ENCODE measurements around the gene PGR. TPM values are rescaled to one million over a fixed set of nuclear protein-coding genes. Genes with fewer than 3 reads are reported as not detected.
"Not testable (repeated sequence)": the region's sequence is repeated elsewhere in the genome, so short reads cannot be mapped to it uniquely, and the experiment has no call there.

Gene PGR
- total RNA-seq, 2 experiments from 2014 or later = not detected

DNA sequence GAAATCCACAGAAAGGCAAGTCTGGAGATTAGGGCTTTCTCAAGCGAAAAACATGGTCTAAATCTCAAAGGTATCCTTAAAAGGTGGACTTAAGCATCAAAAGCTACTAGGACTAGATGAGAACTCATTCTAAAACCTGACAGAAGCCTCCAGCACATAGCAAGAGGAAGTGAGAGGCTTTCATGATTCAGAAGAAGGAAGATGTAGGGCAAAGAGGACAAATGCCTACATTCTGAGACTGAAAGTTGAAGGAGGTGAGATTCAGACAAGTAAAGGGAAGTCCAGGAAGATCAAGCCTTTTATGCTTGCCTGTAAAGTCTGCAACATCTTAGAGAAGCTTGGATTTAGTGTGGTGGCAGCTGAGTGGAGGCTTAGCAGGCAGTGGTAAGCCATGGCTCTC is 98.9 kb downstream of the PGR start:
- ChIA-PET POLR2A (no interaction called here), CTCF (no interaction called here)
- peaks cover 3% of the 10 kb centered on the region for H3K9me3 Mint-ChIP-seq (ENCODE audit: low read depth)
- ATAC-seq (no peak), DNase-seq (no peak)
- intact Hi-C loops (cut with DNase I, micrococcal nuclease) = no loop called here
- no peak overlapping the region for H3K4me3 Mint-ChIP-seq
- no peaks in the 10 kb centered on the region for H3K36me3 Mint-ChIP-seq (ENCODE audit: low read depth)
- no peak overlapping the region for H3K27ac Mint-ChIP-seq
- no peaks in the 10 kb centered on the region for H3K27me3 Mint-ChIP-seq
- H3K4me1 Mint-ChIP-seq = no peaks in the 10 kb centered on the region

DNA sequence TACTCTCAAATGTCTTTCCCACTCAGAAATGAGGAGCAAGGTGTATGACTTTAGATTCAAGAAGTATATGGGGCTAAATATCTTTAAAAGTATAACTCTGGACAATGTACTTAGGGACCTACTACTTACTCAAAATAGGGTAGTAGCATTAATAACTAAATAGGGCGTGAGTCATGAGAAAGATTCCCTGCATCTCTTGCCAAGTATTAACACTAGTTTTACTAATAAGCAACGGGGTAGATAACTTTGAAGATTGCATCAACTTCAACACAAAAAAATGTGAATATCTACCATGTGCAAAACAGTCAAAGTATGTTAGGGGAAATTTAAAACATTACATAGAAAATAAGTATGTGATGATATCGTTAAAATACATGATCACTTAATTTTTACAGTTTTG is 99.6 kb downstream of the PGR start:
- no peaks in the 10 kb centered on the region for H3K36me3 Mint-ChIP-seq (ENCODE audit: low read depth)
- no peak overlapping the region for H3K27ac Mint-ChIP-seq
- ChIA-PET CTCF (no interaction called here), POLR2A (no interaction called here)
- DNase-seq (no peak), ATAC-seq (no peak)
- H3K4me1 Mint-ChIP-seq = no peaks in the 10 kb centered on the region
- intact Hi-C loops (cut with DNase I, micrococcal nuclease) = no loop called here
- no peaks in the 10 kb centered on the region for H3K27me3 Mint-ChIP-seq
- peaks cover 3% of the 10 kb centered on the region for H3K9me3 Mint-ChIP-seq (ENCODE audit: low read depth)
- no peak overlapping the region for H3K4me3 Mint-ChIP-seq

DNA sequence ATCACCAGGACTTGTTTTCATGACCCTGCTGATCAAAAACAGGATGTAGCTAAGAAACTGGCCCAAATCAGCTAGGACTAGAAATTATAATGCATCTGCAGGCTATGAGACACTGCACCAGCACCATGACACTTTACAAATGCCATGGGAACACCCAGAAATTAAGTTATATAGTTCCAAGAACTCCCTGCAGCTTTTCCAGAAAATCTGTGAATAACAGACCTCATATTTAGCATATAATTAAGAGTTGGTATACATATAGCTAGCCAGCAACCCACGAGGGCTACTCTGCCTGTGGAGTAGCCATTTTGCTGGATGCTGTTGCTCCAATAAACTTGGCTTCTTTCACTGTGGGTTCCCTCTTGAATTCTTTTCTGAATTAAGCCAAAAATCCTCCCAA is 101.0 kb downstream of the PGR start:
- intact Hi-C loops (cut with DNase I, micrococcal nuclease) = no loop called here
- POLR2A ChIA-PET = no interaction called here

DNA sequence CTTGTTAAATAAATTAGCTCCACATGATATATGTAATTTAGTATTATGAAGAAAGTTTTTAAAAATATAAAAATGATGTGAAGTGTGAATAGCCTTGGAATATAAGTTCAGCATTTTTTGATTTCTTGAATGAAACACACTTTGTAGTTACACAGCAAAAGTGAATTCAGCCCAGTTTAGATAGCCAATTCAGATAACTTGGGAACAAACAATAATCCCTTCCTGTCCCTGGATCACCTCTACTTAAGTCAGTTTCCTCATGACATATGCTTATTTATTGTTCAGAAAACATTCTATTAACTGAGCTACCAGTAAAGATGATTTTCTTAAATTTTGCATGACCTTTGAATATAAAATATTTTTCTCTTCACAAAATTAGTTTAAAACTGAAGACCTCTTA is 107.4 kb downstream of the PGR start:
- intact Hi-C loops (cut with DNase I, micrococcal nuclease) = no loop called here
- POLR2A ChIA-PET = no interaction called here
- no peaks in the 10 kb centered on the region for H3K27me3 Mint-ChIP-seq
- H3K9me3 Mint-ChIP-seq (ENCODE audit: low read depth) = no peaks in the 10 kb centered on the region
- ATAC-seq (no peak), DNase-seq (no peak)
- H3K27ac Mint-ChIP-seq = no peak overlapping the region
- H3K4me3 Mint-ChIP-seq = no peak overlapping the region
- no peaks in the 10 kb centered on the region for H3K4me1 Mint-ChIP-seq
- CTCF ChIA-PET = no interaction called here
- no peaks in the 10 kb centered on the region for H3K36me3 Mint-ChIP-seq (ENCODE audit: low read depth)

More for the DNA sequence above, 101.0 kb downstream of the PGR start:
- no peaks in the 10 kb centered on the region for H3K36me3 Mint-ChIP-seq (ENCODE audit: low read depth)
- peaks cover 3% of the 10 kb centered on the region for H3K9me3 Mint-ChIP-seq (ENCODE audit: low read depth)
- CTCF ChIA-PET = no interaction called here
- no peaks in the 10 kb centered on the region for H3K4me1 Mint-ChIP-seq
- no peak for ATAC-seq
- no peaks in the 10 kb centered on the region for H3K27me3 Mint-ChIP-seq
- no peak overlapping the region for H3K4me3 Mint-ChIP-seq
- H3K27ac Mint-ChIP-seq = no peak overlapping the region
- DNase-seq = no peak

DNA sequence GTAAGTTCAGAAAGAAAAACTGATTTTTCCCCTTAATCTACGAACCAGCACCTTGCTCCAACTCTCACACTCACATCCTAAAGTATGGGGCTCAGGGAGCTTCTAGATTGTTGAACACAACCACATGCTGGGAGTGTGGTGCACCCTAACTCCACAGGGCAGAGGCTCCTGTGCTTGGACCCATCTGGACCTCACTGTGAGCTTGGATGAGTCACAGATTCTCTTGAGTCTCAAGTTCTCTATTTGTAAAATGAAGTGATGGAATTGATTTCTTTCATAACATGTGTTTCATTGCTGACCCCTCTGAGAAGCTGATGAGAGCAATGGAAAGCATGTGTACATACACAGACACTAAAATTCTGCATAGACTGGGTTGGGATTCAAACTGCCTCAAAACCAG is 109.7 kb downstream of the PGR start:
- no peaks in the 10 kb centered on the region for H3K27me3 Mint-ChIP-seq
- peaks cover 2% of the 10 kb centered on the region for H3K9me3 Mint-ChIP-seq (ENCODE audit: low read depth)
- DNase-seq (no peak), ATAC-seq (no peak)
- H3K36me3 Mint-ChIP-seq (ENCODE audit: low read depth) = no peaks in the 10 kb centered on the region
- H3K27ac Mint-ChIP-seq = no peak overlapping the region
- H3K4me1 Mint-ChIP-seq = no peaks in the 10 kb centered on the region
- POLR2A ChIA-PET = no interaction called here
- CTCF ChIA-PET = no interaction called here
- no peak overlapping the region for H3K4me3 Mint-ChIP-seq
- intact Hi-C loops (cut with DNase I, micrococcal nuclease) = no loop called here

DNA sequence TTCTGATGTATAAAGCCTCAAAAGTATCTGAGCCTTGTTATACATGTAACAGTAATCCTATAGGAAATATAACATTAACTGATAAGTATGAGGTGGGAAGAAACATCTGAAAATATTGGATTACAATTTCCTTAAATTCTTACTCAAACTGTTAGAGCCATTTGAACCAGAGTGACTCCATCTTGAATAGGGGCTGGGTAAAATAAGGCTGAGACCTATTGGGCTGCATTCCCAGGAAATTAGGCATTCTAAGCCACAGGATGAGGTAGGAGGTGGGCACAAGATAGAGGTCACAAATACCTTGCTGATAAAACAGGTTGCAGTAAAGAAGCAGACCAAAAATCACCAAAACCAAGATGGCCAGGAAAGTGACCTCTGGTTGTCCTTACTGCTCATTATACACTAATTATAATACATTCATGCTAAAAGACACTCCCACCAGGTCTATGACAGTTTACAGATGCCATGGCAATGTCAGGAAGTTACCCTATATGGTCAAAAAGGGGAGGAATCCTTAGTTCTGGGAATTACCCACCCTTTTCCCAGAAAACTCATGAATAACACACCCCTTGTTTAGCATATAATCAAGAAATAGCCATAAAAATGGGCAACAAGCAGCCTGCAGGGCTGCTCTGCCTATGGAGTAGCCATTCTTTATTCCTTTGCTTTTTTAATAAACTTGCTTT is 114.9 kb downstream of the PGR start:
- POLR2A ChIA-PET = no interaction called here
- no peak overlapping the region for H3K4me3 Mint-ChIP-seq
- H3K9me3 Mint-ChIP-seq (ENCODE audit: low read depth) = peaks cover 2% of the 10 kb centered on the region

DNA sequence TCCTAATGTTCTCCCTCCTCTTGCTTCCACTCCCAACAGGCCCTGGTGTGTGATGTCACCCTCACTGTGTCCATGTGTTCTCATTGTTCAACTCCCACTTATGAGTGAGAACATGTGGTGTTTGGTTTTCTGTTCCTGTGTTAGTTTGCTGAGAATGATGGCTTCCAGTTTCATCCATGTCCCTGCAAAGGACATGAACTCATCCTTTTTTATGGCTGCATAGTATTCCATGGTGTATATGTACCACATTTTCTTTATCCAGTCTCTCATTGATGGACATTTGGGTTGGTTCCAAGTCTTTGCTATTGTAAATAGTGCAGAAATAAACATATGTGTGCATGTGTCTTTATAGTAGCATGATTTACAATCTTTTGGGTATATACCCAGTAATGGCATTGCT is 115.9 kb downstream of the PGR start:
- H3K27me3 Mint-ChIP-seq; intact Hi-C loops (cut with DNase I, micrococcal nuclease); H3K4me1 Mint-ChIP-seq; H3K36me3 Mint-ChIP-seq (ENCODE audit: low read depth); ATAC-seq; H3K27ac Mint-ChIP-seq; CTCF ChIA-PET; H3K9me3 Mint-ChIP-seq (ENCODE audit: low read depth); DNase-seq; H3K4me3 Mint-ChIP-seq; POLR2A ChIA-PET: not testable (repeated sequence)

More for the DNA sequence above, 114.9 kb downstream of the PGR start:
- Mint-ChIP-seq H3K27ac (no peak overlapping the region), H3K4me1 (no peaks in the 10 kb centered on the region), H3K27me3 (no peaks in the 10 kb centered on the region), H3K36me3 (ENCODE audit: low read depth) (no peaks in the 10 kb centered on the region)
- CTCF ChIA-PET = no interaction called here
- no peak for DNase-seq
- no peak for ATAC-seq
- intact Hi-C loops (cut with DNase I, micrococcal nuclease) = no loop called here

DNA sequence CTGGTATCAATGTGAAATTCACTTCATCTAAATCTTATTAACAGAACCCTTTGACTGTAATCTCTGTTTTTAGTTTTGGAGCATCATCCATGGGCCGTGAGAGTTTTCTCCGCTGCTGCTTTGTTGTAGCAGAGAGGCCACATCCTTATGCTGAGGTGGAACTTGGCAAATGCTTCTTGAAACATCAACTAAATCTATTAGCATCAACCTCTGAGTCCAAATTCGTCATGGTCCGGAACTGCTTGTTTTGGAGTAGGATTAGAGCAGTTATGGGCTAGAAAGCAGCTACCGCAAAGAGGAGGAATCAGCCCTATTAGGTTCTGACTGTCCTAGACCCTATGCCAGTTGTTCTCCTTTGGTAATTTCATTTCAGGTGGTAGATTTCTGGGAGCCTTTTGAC is 117.7 kb downstream of the PGR start:
- Mint-ChIP-seq H3K9me3 (ENCODE audit: low read depth) (peaks cover 2% of the 10 kb centered on the region), H3K4me1 (no peaks in the 10 kb centered on the region), H3K4me3 (no peak overlapping the region), H3K27ac (no peak overlapping the region), H3K36me3 (ENCODE audit: low read depth) (no peaks in the 10 kb centered on the region), H3K27me3 (no peaks in the 10 kb centered on the region)
- ChIA-PET POLR2A (no interaction called here), CTCF (no interaction called here)
- no peak for DNase-seq
- intact Hi-C loops (cut with DNase I, micrococcal nuclease) = no loop called here
- no peak for ATAC-seq

DNA sequence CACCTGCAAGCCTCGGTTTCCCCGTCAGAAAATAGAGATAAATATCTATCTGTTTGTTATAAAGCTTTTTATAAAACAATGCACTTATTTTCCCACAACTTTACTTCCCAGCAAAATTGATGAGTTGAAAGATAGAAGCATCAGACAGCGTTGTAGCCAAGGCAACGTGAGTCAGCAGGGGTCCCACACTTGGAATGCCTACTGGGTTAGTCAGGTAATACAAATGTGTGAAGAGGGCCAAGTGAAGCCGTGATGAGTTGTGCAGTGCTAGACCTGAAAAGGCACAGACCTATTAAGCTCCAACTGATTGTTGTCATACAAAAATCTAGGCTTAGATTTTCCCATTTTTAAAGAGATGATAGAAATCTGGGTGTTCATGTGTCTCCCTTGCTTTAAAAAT is 118.7 kb downstream of the PGR start:
- H3K36me3 Mint-ChIP-seq (ENCODE audit: low read depth) = no peaks in the 10 kb centered on the region
- ATAC-seq (no peak), DNase-seq (no peak)
- intact Hi-C loops (cut with DNase I, micrococcal nuclease) = no loop called here
- no peak overlapping the region for H3K4me3 Mint-ChIP-seq
- no peaks in the 10 kb centered on the region for H3K9me3 Mint-ChIP-seq (ENCODE audit: low read depth)
- POLR2A ChIA-PET = no interaction called here
- CTCF ChIA-PET = no interaction called here
- H3K27ac Mint-ChIP-seq = no peak overlapping the region
- H3K27me3 Mint-ChIP-seq = no peaks in the 10 kb centered on the region
- no peaks in the 10 kb centered on the region for H3K4me1 Mint-ChIP-seq

DNA sequence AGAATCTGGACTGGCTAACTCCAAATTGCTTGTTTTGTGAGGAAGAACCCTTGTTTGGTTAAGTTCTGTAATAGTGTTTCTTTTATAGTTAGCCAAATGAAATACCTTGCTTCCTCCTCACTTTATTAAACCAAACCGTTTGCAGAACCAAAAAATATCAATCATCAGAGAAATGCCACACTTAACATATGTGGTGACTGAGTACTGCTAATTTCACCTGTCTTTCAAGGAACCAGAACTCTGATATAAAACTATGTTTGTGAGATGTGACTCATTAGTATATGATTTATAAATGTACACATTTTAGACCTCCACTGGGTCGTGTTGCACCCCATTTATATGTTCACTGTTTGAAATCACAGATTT is 119.9 kb downstream of the PGR start:
- CTCF ChIA-PET = interaction anchor here (0.6 kb wide), 1 partner anchor 429 kb away, joined by 4 read pairs; no protein-coding TSS in a partner anchor
- intact Hi-C loops (cut with DNase I, micrococcal nuclease) = no loop called here
- DNase-seq (no peak), ATAC-seq (no peak)
- no peaks in the 10 kb centered on the region for H3K27me3 Mint-ChIP-seq
- POLR2A ChIA-PET = no interaction called here
- no peaks in the 10 kb centered on the region for H3K9me3 Mint-ChIP-seq (ENCODE audit: low read depth)
- no peaks in the 10 kb centered on the region for H3K36me3 Mint-ChIP-seq (ENCODE audit: low read depth)
- H3K4me3 Mint-ChIP-seq = no peak overlapping the region
- no peaks in the 10 kb centered on the region for H3K4me1 Mint-ChIP-seq
- H3K27ac Mint-ChIP-seq = no peak overlapping the region

DNA sequence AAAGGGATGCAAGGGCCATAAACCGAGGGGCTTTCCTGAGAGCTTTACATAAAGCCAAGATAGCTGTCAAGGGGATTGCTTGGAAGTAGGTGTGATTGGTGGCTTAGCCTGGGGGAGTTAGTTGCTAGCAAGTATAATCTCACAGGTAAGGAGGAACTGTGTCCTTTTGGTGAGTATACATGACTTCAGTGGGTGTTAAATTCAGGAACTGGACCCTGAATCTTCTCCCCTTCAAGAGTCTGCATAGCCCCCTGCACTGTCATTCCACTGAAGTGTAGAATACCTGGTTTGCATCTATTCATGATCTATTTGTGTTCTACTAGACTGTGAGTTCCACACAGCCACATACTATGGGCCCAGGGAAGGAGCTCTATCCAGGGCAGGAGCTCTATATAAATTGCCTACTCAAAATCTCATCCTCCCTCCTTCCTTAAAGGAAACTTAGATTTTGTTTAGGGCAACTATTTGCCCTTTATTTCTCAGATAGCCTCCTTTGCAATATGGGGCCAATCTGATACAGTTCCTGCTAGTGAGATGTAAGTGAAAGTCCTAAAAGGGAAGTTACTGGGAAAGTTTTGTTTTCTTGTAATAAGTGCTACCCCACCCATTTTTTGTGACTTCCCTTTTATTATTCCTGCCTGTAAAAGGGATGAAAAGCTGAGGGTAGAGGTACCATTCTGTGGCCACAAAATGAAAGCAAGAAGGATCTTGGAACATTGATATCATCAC is 120.5 kb downstream of the PGR start:
- no peaks in the 10 kb centered on the region for H3K36me3 Mint-ChIP-seq (ENCODE audit: low read depth)
- POLR2A ChIA-PET = no interaction called here
- H3K27ac Mint-ChIP-seq = no peak overlapping the region
- CTCF ChIA-PET = interaction anchor here (0.6 kb wide), 2 partner anchors 12 to 428 kb away, joined by 4 read pairs; no protein-coding TSS in a partner anchor
- ATAC-seq (no peak), DNase-seq (no peak)
- no peaks in the 10 kb centered on the region for H3K27me3 Mint-ChIP-seq
- intact Hi-C loops (cut with DNase I, micrococcal nuclease) = no loop called here
- H3K4me3 Mint-ChIP-seq = no peak overlapping the region
- H3K4me1 Mint-ChIP-seq = no peaks in the 10 kb centered on the region
- H3K9me3 Mint-ChIP-seq (ENCODE audit: low read depth) = no peaks in the 10 kb centered on the region

DNA sequence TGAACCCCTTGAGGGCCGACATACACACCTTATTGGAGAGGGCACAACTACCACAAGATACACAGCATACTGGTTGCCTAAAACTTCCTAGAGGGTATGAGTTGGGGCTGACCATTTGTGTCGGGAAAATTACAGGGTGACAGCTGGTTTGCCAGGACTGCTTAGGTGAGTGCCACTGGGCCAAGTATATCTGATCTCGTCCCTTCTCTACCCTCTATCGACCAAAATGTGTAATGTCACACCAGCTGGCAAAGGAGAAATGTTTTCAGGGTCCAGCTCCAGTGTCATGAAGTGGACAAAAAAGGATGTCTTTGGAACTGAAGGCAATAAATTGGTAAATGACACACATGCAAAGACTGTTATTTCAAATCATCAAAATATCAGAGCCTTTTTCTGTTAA is 126.1 kb downstream of the PGR start:
- H3K4me1 Mint-ChIP-seq = no peaks in the 10 kb centered on the region
- intact Hi-C loops (cut with DNase I, micrococcal nuclease) = no loop called here
- ATAC-seq (no peak), DNase-seq (no peak)
- ChIA-PET POLR2A (no interaction called here), CTCF (no interaction called here)
- H3K27ac Mint-ChIP-seq = no peak overlapping the region
- H3K36me3 Mint-ChIP-seq (ENCODE audit: low read depth) = no peaks in the 10 kb centered on the region
- no peaks in the 10 kb centered on the region for H3K9me3 Mint-ChIP-seq (ENCODE audit: low read depth)
- H3K4me3 Mint-ChIP-seq = no peak overlapping the region
- H3K27me3 Mint-ChIP-seq = no peaks in the 10 kb centered on the region

Data from activated CD4-positive, alpha-beta T cell treated with anti-CD3 and anti-CD28 coated beads for 36 hours (primary cell).